ENCODE measurements around the gene MATR3.
"Not testable (repeated sequence)": the region's sequence is repeated elsewhere in the genome, so short reads cannot be mapped to it uniquely, and the experiment has no call there.

Gene MATR3, protein sequence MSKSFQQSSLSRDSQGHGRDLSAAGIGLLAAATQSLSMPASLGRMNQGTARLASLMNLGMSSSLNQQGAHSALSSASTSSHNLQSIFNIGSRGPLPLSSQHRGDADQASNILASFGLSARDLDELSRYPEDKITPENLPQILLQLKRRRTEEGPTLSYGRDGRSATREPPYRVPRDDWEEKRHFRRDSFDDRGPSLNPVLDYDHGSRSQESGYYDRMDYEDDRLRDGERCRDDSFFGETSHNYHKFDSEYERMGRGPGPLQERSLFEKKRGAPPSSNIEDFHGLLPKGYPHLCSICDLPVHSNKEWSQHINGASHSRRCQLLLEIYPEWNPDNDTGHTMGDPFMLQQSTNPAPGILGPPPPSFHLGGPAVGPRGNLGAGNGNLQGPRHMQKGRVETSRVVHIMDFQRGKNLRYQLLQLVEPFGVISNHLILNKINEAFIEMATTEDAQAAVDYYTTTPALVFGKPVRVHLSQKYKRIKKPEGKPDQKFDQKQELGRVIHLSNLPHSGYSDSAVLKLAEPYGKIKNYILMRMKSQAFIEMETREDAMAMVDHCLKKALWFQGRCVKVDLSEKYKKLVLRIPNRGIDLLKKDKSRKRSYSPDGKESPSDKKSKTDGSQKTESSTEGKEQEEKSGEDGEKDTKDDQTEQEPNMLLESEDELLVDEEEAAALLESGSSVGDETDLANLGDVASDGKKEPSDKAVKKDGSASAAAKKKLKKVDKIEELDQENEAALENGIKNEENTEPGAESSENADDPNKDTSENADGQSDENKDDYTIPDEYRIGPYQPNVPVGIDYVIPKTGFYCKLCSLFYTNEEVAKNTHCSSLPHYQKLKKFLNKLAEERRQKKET

DNA sequence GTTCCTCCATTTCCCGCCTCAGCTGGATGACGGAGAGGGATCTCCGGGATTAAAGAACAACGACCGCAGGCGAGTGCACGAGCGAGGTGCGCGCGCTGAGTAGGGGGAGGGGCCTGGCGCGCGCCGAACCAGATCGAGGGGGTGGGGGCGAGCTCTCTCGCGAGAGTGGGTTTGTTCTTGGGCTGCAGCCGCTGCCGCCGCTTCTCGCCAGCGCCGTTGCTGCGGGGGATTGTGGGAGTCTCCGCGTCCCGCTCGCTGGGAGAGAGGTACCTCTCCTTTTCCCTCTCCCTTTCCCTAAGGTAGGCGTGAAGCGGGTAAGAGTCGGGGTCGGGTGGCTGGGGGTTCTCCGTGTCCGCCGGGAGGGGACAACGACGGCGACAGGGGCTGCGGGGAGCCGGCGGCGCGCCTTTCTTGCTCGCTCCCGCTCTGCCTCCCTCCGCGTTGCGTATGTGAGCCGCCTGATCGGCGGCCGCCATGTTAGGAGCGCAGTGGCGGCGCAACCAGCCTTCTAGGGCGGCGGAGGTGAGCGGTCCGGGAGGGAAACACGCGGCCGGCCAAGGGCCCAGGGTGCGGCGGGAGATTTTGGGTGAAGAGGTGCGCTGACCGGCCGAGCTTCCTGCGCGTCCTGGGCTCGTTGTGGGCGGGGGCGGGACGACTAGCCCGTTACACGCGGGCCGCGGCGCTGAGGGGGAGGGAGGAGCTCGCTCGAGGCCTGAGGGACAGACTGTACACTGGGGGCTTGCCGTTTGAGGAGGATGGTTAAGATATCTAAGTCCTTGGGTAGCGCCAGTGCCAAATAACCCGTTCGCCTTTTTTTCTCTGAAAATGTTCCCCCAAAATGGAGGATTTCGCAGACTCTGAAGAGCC, at the start of gene MATR3:
TSS of gene MATR3 (plus strand) at position 234 of the 867 bp plus-strand sequence. CDS start 13,676 bp downstream, outside the sequence.
- DNase-seq, result peak; percentile 94

DNA sequence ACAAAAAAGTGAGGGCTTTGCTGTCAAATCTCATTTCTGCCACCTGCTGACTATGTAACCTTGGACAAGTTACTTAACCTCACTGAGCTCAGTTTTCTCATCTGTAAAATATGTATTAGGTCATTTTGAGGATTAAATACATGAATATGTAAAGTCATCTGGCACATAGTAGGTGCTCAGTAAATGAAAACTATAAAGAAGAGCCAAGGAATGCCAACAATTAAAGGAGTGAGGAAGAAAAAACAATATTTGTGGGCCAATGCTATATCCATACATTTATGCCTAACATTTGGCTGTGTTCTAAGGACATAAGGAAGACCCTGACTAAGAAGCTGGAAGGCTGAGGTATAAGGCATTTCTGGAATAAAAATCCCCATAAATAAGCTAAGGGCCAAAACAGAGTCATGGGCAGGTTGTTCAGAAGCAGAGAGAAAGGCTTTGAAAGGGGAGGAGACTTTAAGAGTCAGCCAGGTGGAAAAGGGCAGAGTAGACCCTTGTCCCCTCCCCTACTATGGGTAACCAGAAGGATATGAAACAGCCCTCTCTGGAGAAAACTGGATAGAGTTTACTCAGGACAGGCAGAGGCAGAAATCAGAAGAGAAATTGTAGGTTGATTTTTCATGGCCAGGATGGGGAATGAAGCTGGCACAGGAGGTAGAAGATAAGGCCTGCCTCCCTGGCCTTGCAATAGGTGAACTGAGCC, 47.8 kb upstream of the MATR3 start:
- no peak for DNase-seq

DNA sequence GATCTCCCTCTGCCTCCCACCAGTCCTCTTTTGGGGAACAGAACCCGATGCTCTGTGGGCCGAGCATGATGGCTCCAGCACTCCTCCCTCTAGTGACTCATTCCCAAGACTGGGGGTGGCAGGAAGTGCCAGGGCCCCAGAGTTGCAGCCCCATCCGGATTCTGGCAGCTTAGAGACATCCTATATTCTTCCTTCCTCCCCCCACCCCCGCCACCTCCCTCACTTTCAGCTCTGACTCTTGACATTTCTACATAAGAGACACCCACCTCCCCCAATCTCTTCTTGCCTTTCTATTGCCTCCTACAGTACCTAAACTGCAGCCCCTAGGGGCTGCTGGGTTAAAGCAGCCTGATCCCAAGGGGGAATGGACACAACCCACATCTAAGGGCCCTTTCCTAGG, 47.1 kb upstream of the MATR3 start:
- DNase-seq, result peak; percentile 60

DNA sequence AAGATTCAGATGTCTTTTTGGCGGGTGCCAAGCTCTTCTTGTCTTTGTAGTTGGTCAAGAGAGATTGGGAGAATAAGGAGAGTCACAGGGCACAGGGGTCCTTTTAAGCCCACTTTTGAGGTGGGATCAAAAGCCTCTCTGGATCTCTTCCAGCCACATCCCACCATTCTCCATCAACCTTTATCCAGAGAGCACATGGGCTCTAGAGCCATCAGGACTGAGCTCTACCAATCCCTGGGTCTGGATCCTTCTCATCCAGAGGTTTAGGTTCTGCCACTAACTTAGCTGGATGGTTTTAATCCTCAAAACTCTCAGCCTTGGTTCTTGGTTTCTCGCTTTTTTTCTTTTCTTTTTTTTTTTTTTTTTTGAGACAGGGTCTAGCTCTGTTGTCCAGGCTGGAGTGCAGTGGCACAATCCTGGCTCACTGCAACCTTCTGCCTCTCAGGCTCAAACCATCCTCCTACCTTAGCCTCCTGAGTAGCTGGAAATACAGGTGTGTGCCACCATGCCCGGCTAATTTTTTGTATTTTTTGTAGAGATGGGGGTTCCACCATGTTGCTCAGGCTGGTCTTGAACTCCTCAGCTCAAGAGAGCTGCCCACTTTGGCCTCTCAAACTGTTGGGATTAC, 44.6 kb upstream of the MATR3 start:
- DNase-seq, result no peak

DNA sequence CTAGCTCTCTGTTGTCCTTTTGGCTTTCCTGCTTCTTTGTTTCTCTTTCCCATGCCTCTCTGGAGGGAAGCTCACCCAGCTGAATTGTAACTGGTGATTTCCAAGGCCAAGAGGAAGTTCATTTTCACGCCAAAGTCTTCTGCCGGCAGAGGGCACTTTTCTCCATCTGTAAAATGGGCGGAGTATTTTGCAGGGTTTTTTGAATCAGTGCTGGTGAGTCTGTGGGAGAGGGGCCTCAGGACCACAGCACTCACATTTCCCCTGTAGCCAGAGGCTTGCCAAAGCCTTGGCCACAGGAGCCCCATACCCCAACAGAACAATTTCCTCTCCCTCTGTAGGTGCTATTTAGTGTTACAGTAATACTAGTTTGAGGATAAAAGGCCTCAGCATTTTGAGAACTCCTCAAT, 42.3 kb upstream of the MATR3 start:
- DNase-seq, result peak; percentile 24

DNA sequence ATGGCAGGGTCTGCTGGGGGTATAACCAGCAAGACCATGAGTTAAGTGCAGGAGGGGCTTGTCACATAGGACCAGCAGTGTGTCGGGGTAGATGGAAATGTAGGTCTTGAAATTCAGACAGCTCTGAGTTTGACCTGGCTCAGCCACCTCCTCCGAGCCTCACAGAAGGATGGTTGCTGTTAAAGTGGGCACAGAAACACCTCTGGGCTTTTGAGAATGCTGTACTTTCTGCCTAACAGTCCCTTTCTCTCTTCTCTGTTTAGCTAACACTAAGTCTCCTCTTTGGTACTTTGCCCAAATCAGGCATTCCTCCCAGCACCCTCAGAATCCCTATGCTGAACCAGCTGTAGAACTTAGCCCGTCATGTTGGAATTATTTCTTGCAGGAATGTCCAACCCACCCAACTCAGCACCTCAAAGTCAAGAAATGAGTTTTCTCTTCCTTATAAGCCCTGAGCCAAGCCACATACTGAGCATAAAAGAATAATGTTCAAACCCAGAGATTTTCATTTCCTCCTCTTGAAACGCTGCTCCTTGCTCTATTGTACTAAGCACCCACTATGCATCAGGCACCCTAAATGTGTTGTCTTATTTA, 41.7 kb upstream of the MATR3 start:
- no peak for DNase-seq

DNA sequence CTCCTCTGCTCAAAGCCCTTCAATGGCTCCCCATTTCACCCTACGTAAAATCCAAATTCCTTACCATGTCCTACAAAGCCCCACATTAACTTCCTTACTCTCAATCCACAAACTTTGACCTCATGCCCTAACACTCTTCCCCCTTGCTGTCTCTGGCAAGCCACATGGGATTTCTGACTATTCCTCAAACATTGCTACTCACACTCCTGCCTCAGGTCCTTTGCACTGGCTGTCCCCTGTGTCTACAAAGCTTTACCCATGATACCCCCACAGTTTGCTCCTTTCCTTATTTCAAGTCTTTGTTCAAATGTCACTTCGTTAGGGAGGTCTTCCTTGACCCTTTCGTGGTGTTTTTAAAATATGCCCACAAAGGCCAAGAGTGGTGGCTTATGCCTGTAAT, 40.4 kb upstream of the MATR3 start:
- DNase-seq, result no peak

DNA sequence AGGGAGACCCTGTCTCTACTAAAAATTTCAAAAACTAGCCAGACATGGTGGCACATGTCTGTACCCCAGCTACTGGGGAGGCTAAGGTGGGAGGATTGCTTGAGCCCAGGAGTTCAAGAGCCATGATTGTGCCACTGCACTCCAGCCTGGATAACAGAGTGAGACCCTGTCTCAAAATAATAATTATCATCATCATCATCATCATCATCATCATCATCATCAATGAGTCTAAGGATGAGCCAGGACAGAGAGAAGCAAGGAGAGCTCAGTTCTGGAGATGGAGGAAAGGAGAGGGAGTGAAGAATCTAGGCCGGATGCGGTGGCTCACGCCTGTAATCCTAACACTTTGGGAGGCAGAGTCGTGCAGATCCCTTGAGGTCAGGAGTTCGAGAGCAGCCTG, 36.7 kb upstream of the MATR3 start:
- no peak for DNase-seq

DNA sequence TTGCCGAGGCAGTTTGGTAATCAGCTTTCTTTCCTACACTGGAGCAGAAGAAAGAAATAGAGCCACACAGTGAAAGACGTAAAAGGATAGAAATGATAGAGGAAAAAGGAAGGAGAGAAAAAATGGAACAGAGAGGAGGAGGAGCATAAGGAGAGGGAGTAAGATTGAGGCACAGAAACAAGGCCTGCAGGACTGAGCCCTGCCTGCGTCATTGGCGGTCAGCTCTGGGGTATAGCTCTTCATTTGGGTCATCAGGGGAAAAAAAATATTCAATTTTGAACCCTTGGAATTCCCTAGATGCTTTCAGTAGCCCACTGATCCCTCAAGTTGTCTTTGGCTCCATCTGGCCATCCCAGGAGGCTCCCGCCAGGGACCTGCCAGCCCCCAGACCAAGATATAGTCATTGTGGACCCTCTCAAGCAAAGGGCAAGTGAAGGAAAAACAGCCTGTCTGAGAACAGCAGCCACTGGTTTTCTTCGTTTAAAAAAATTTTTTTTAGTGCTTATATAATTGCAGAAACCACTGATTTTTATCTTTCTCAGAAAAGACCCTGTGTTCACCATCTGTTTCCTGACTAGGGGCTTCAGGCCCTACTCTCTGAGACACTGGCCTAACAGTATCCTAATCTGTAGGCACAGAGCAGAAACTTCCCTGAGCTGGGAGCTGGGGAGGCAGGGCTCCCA, 31.3 kb upstream of the MATR3 start:
- no peak for DNase-seq

DNA sequence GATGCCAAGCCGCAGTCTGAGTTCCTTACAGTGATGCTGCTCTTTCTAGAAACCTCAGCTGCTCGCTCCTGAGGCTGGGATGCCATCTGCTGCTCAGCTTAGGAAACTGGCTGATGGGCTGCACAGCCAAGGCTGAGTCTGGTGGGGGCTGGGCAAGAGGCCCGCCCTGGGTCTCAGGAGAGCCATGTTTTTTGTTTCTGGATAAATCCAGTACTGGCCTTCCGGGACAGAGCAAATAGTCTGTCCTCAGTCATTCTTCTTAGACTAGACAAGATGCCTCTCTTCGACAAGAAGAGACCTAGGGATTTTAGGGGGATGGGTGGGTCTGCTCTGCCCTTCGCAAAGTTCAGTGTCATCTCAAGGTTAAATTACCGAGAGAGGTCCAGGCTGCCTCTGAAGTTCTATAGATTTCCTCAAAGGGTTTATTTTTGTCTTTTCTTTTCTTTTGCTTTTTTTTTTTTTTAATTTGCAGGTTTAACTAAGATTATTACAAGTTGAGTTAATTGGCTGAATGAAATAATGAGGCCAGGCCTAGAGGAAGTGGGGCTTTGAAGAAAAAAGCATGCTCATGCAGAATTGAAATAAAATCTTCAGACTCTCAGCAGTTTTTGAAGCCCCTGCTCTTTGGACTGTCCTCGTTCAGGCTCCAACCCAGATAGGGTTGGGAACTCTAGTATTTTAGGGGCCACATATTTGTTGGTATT, 30.6 kb upstream of the MATR3 start:
- peak; percentile 70 for DNase-seq

DNA sequence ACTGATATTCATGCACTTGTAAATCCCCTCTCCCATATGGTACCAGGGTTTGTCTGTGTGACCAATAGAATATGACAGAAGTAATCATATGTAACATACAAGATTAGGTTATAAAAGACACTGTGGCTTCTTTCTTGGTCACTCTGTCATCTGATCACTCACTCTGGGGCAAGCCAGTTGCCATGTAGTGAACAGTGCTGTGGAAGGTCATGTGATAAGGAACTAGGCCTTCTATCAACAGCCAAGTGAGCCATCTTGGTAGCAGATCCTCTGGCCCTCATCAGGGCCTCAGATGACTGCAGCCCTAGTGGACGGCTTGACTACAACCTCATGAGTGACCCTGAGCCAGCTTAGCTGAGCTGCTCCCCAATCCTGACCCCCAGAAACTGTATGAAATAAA, 30.0 kb upstream of the MATR3 start:
- no peak for DNase-seq

DNA sequence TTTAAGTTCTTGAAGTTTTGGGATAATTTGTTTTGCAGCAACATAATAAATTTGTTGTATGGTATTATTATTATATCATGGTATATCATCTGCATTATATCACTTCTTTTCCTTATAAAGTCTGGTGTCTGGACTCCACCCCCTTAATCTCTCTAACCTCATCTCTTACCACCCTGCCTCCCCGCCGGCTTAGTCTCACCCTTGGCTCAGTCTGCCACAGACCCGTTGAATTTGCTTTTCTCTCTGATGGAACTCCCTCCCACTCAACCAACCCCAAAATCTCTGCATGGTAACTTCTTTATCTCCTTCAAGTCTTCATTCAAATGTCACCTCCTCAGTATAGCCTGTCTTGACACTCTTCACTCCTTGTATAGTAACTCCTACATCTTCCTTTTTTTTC, 29.6 kb upstream of the MATR3 start:
- no peak for DNase-seq

DNA sequence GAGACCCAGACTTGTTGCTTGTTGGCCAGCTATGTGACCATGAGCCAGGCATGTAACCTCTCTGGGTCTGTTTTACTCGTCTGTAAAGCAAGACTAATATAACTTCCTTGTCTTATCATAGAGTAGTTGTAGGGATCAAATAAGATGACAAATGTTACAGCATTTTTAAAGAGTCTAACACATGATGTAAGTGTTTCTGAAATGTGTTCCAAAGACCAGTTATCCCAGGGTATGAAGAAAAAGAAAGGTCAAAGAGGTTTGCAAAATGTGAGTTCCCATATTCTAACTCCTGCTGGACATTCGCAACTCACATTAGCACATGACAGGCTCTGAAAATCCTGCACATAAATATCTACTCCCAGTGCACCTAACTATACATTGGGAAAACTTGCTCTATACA, 28.5 kb upstream of the MATR3 start:
- DNase-seq, result no peak

DNA sequence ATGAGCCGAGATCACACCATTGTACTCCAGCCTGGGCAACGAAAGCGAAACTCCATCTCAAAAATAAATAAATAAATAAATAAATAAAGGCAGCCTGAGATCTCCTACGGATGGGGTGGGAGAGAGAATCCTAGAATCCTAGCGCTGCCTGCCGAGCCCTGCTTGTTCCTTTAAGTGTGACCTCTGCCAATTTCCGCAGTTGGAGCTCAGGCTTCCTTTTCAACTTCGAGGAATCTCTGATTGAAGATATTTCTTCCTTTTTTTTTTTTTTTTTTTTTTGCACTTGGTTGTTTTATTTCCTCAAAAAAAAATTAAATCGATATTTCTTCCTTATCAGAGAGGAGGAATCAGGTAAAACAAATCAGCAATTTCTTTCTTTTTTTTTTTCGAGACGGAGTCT, 27.3 kb upstream of the MATR3 start:
- DNase-seq, result no peak

DNA sequence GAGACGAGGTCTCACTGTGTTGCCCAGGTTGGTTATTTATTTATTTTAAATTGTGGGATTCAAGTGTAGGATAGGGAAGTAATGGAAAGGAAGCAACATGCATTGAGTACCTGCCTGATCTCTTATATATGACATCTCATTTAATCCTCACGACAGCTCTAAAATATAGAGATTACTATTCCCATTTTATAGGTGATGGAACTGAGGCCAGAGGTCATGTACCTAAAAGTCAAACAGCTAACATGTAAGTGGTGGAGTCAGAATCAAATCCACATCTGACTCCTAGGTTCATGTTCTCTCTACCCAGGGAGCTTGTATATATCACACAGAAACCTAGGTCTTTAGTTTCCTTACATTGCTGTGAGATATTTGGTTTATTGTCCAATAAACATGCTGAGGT, 26.1 kb upstream of the MATR3 start:
- DNase-seq, result no peak

DNA sequence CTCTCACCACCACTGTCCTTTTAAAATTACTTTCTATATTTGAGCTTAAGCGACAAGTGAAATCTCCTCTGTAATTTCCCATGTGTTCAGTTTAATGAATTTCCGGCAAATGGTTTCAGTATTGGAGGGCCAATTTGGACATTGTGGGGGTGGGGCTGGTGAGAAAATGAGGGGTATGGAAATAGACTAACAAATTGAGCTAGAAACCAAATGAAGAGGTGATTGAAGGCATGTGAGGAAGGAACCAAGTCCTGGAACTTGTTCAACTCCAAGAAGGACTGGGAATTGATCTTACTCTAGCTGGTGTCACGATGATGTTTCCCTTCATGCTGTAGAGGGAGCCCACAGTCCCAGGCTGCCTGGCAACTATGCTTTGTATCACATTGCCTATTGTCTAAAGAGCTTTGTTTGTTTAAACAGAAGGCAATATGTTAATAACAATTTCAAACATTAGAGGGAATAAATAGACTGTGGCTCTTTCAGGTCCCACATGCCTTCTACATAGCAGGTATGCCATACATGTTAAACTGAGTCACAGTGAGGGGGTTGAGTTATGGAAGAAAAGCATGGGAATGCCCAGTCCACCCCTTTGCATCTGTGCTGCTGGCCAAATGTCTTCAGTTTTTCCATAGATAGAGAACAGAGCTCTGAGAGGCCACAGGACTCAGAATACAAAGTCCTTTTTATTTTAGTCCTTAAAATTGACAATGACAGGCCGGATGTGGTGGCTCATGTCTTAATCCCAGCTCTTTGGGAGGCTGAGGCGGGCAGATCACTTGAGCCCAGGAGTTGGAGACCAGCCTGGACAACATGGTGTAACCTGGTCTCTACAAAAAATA, 25.0 kb upstream of the MATR3 start:
- no peak for DNase-seq

DNA sequence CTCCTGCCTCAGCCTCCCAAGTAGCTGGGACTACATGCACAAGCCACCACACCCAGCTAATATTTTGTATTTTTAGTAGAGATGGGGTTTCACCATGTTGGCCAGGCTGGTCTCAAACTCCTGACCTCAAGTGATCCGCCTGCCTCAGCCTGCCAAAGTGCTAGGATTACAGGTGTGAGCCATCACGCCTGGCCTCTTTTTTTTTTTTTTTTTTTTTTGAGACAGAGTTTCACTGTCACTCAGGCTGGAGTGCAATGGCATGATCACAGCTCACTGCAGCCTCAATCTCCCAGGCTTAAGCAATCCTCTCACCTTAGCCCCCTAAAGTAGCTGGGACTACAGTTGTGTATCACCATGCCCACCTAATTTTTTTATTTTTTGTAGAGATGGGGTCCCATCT, 22.8 kb upstream of the MATR3 start:
- DNase-seq, result not testable (repeated sequence)

DNA sequence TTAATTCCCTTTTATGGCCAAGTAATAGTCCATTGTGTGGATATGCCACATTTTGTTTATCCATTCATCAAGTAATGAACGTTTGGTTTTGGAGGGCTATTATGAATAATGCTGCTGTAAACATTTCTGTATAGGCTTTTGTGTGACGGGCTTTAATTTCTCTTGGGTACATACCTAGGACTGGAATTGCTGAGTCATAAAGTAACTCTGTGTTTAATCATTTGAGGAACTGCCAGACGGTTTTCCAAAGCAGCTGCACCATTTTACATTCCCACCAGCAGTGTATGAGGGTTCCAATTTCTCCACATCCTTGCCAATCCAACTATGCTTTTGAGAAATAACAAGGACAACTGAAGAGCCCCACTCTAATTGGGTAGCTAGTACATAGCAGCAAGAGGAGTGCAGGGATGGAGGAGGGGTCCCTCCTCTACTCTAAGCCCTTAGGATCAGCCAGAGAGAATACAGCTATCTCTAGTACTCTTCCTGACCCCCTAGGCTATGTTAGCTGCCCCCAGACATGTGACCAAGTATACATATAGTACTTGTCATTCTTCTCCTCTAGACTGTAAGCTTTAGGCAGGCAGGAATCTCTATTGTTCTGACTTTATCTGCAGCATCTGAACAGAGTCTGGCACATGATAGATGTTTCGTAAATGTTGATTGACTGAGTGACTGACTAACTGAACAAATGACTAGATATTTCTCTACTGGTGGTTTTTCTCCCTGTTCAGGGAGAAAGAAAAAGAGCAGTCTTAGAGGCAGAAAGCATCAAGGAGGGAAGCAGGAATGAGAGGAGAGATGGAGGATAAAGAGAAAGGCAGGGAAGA, 22.1 kb upstream of the MATR3 start:
- DNase-seq, result no peak

Measured in stimulated activated CD4-positive, alpha-beta T cell treated with anti-CD3 and anti-CD28 coated beads, Interleukin-4, amount 100 ng/mL, for 1 hour (primary cell).